Activated naive CD4-positive, alpha-beta T cell treated with anti-CD3 and anti-CD28 coated beads, Interleukin-2, amount 50 U/mL, for 24 hours (primary cell): ENCODE measurements around the gene EXOC6.

Experiments
- H3K27ac Mint-ChIP-seq: one replicate; pipeline ENCODE4 v1.8.0; 2021; ENCODE audit warnings: mild to moderate bottlenecking, mixed read lengths
- H3K27me3 Mint-ChIP-seq: one replicate; pipeline ENCODE4 v1.8.0; 2021; ENCODE audit warnings: mixed read lengths
- H3K36me3 Mint-ChIP-seq: one replicate; pipeline ENCODE4 v1.8.0; 2021; ENCODE audit warnings: mixed read lengths
- H3K4me1 Mint-ChIP-seq: one replicate; pipeline ENCODE4 v1.8.0; 2021; ENCODE audit warnings: mixed read lengths
- H3K4me3 Mint-ChIP-seq: one replicate; pipeline ENCODE4 v1.8.0; 2021; ENCODE audit warnings: mild to moderate bottlenecking, mixed read lengths
- H3K9me3 Mint-ChIP-seq: one replicate; pipeline ENCODE4 v1.8.0; 2021; ENCODE audit warnings: mixed read lengths

Gene EXOC6

GRCh38 chr10:92990615-92991014 lies 142.3 kb downstream of the EXOC6 start:
- H3K27ac Mint-ChIP-seq = peak overlapping the region; percentile 30
- no peaks in the 10 kb centered on the region for H3K9me3 Mint-ChIP-seq
- no peaks in the 10 kb centered on the region for H3K27me3 Mint-ChIP-seq
- peaks cover under 1% of the 10 kb centered on the region for H3K36me3 Mint-ChIP-seq
- H3K4me1 Mint-ChIP-seq = peaks cover 28% of the 10 kb centered on the region
- no peak overlapping the region for H3K4me3 Mint-ChIP-seq

DNA sequence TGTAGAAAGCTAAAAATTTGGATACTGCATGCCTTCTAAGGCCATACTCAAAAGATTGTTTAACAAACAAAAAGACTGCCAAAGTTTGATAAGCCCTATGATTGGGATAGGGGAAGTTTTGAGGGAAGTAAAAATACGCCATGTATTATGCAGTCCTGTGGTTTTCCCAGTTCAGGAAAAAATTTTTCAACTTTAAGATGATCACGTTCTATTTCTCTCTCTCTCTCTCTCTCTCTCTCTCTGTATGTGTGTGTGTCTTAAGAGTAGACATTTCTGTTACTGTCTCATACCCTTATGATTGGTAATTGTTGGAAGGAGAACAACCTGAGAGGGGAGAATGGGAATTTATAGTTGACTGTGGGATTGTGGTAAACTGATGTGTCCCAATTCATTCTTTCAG lies 143.2 kb downstream of the EXOC6 start:
- H3K9me3 Mint-ChIP-seq = no peaks in the 10 kb centered on the region
- H3K4me3 Mint-ChIP-seq = no peak overlapping the region
- no peaks in the 10 kb centered on the region for H3K36me3 Mint-ChIP-seq
- H3K4me1 Mint-ChIP-seq = peaks cover 28% of the 10 kb centered on the region
- H3K27ac Mint-ChIP-seq = no peak overlapping the region
- no peaks in the 10 kb centered on the region for H3K27me3 Mint-ChIP-seq

DNA sequence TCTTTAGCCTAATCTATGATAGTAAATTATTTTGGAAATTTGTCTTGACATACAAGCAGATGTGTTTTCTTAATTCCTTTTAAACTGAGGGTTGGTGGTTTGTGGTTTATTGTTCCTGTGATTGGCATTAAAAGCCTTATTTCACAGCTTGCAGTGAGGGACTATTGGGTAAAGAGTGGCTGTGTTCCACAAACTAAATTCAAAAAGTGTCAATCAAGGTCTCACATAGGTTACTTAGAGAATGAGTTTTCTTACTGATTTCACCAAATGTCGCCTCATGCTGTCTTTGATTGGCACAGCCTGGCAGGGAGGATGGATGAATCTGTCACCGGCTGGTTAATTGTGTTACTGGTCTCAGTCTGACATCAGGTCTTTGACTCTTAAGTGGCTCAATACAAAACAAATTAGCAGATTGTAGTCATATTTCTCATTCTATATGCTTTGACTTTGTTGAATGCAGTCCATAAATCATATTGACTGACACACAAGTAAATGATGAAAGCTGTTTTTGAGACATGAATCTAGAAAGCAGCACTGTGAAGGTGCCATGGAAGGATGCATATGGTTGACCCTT lies 145.5 kb downstream of the EXOC6 start:
- no peaks in the 10 kb centered on the region for H3K9me3 Mint-ChIP-seq
- no peak overlapping the region for H3K27ac Mint-ChIP-seq
- no peaks in the 10 kb centered on the region for H3K36me3 Mint-ChIP-seq
- H3K27me3 Mint-ChIP-seq = no peaks in the 10 kb centered on the region
- H3K4me3 Mint-ChIP-seq = no peak overlapping the region
- H3K4me1 Mint-ChIP-seq = peaks cover 28% of the 10 kb centered on the region

DNA sequence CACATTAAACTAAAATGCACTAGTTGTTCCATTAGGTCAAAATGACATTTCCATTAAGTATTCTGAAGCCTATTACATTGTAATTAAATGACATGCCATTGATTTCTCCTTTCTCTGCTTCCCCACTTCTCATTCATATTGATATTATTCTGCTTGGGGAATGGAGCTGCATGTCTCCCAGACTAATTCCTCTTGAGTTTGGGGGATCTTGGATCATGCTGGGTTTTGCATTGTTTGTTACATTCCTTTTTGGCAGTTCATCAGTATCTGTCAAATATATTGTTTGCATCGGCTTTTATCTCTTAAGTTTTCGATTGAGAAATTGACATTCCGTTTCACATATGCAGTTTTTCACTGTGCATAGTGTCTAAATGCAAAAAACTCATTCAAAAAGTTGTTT lies 147.2 kb downstream of the EXOC6 start:
- no peaks in the 10 kb centered on the region for H3K36me3 Mint-ChIP-seq

GRCh38 chr10:92997620-92998019 lies 149.3 kb downstream of the EXOC6 start:
- Mint-ChIP-seq H3K27me3 (no peaks in the 10 kb centered on the region), H3K36me3 (no peaks in the 10 kb centered on the region), H3K4me1 (peaks cover 11% of the 10 kb centered on the region), H3K4me3 (no peak overlapping the region), H3K27ac (no peak overlapping the region), H3K9me3 (no peaks in the 10 kb centered on the region)

More for the DNA sequence above, 147.2 kb downstream of the EXOC6 start:
- no peak overlapping the region for H3K27ac Mint-ChIP-seq
- H3K9me3 Mint-ChIP-seq = no peaks in the 10 kb centered on the region
- no peak overlapping the region for H3K4me3 Mint-ChIP-seq
- H3K4me1 Mint-ChIP-seq = peaks cover 25% of the 10 kb centered on the region
- no peaks in the 10 kb centered on the region for H3K27me3 Mint-ChIP-seq

DNA sequence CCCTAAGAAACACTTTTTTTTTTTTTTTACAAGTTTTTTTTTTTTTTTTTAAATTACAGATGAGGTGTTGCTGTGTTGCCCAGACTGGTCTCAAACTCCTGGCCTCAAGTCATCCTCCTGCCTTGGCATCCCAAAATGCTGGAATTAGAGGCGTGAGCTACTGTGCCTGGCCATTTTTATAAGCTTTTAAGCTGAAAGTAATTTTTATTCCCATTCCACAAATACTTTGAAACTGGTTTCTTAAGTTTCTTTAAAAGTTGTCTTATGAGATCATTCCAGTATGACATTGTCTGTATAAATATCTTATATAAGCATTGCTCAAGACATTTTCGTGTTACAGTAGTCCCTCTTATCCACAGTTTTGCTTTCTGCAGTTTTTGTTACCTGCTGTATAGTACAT lies 150.9 kb downstream of the EXOC6 start:
- H3K9me3 Mint-ChIP-seq = no peaks in the 10 kb centered on the region
- H3K4me3 Mint-ChIP-seq = no peak overlapping the region
- H3K4me1 Mint-ChIP-seq = no peaks in the 10 kb centered on the region
- H3K27ac Mint-ChIP-seq = no peak overlapping the region
- H3K36me3 Mint-ChIP-seq = peaks cover 4% of the 10 kb centered on the region
- H3K27me3 Mint-ChIP-seq = no peaks in the 10 kb centered on the region

- no peaks in the 10 kb centered on the region for H3K9me3 Mint-ChIP-seq
- H3K27me3 Mint-ChIP-seq = no peaks in the 10 kb centered on the region
- H3K27ac Mint-ChIP-seq = no peak overlapping the region
- no peaks in the 10 kb centered on the region for H3K4me1 Mint-ChIP-seq
- peaks cover 6% of the 10 kb centered on the region for H3K36me3 Mint-ChIP-seq
- no peak overlapping the region for H3K4me3 Mint-ChIP-seq
Measured at GRCh38 chr10:93006435-93007039, 158.2 kb downstream of the EXOC6 start.

GRCh38 chr10:93015722-93016121 lies 167.4 kb downstream of the EXOC6 start:
- Mint-ChIP-seq H3K27ac (no peak overlapping the region), H3K36me3 (peaks cover 12% of the 10 kb centered on the region), H3K4me3 (no peak overlapping the region), H3K4me1 (no peaks in the 10 kb centered on the region), H3K9me3 (no peaks in the 10 kb centered on the region), H3K27me3 (no peaks in the 10 kb centered on the region)

DNA sequence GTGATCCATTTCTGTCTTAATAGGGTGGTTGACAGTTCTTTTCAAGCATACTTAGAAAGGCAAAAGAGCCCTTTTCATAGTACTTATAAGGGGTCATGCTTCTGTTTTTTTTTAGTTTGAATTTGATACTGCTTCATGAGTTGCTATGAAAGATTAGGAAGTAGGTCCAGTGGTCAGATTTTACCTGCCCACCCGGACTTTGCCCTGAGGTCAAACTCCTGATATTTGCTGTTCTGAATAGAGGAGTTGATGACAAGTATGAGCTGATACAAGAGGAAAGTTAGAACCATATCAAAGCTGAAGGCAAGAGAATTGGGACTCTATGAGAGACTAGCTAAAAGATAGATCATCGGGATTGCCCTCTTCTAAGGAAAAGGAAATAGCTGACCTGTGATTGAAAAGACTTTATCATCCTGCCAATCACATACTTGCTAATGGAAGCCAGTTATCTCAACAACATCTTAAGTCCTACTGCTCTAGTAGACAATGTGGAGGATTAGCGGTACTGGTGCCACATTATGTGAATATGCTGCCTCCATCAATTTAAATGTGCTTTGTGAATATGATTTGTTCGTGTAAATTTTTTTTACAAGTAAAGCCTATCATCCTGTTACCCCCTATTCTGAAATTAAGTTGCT lies 174.8 kb downstream of the EXOC6 start:
- Mint-ChIP-seq H3K36me3 (peaks cover 12% of the 10 kb centered on the region), H3K9me3 (no peaks in the 10 kb centered on the region), H3K27me3 (no peaks in the 10 kb centered on the region), H3K27ac (no peak overlapping the region), H3K4me1 (no peaks in the 10 kb centered on the region), H3K4me3 (no peak overlapping the region)

DNA sequence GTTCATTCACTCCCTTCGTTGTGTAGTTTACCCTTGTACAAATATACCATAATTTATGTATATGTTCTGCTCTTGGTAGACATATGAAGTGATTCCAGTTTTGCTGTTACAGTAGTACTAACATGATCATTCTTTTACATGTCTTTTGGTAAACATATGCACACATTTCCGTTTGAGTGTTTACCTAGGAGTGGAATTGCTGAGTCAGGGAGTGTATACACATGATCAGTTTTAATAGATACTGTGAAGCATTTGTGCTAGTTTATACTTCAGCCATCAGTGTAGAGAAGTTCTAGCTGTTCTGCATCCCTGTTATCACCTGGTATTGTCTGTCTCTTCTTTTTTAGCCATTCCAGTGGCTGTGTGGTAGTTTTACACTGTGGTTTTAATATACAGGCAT lies 177.8 kb downstream of the EXOC6 start:
- Mint-ChIP-seq H3K27ac (no peak overlapping the region), H3K9me3 (no peaks in the 10 kb centered on the region), H3K4me3 (no peak overlapping the region), H3K4me1 (no peaks in the 10 kb centered on the region), H3K27me3 (no peaks in the 10 kb centered on the region), H3K36me3 (peaks cover 10% of the 10 kb centered on the region)

DNA sequence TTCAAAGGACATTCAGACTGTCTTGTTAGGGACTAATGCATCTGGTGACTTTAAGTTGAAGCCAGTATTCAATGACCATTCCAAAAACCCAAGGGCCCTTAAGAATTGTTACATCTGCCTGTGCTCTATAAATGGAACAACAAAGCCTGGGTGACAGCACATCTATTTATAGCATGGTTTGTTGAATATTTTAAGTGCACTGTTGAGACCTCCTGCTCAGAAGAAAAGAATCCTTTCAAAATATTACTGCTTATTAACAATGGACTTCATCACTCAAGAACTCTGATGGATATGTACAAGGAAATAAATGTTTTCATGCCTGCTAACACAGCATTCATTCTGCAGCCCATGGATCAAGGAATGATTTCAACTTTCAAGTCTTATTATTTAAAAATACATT lies 179.2 kb downstream of the EXOC6 start:
- Mint-ChIP-seq H3K27ac (no peak overlapping the region), H3K4me1 (no peaks in the 10 kb centered on the region), H3K9me3 (no peaks in the 10 kb centered on the region), H3K4me3 (no peak overlapping the region), H3K27me3 (no peaks in the 10 kb centered on the region), H3K36me3 (peaks cover 10% of the 10 kb centered on the region)

DNA sequence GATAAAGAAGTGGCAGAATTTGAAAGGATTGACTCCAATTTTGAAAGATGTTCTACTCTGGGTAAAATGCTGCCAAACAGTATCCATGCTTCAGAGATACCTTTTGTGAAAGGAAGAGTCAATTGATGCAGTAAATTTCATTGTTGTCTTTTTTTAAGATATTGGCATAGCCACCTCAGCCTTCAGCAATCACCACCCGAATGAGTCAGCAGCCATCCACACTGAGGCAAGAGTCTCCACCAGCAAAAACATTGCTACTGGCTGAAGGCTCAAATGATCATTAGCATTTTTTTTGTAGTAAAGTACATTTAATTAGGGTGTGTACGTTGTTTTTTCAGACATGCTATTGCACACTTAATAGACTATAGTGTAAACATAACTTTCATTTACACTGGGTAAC lies 180.6 kb downstream of the EXOC6 start:
- Mint-ChIP-seq H3K9me3 (no peaks in the 10 kb centered on the region), H3K27me3 (no peaks in the 10 kb centered on the region), H3K4me3 (no peak overlapping the region), H3K36me3 (peaks cover 9% of the 10 kb centered on the region), H3K27ac (no peak overlapping the region), H3K4me1 (no peaks in the 10 kb centered on the region)

DNA sequence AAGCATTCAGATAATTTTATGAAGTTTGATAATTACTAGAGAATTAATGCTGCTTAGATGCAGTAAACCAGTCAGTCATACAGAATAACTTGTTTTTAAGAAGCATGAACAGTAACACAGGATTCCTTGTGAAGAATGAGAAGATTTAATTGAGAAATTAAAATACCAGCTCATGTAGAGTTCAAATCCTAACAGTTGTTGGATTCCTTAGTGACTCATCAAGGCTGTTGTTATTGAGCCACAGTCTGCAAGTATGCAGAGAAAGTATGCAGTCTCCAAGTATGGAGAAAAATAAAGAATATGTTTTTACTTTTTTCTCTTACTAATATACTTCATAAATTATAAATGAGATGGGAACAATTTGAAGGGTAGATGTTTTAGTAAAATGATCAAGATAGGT lies 182.1 kb downstream of the EXOC6 start:
- Mint-ChIP-seq H3K4me1 (no peaks in the 10 kb centered on the region), H3K27me3 (no peaks in the 10 kb centered on the region), H3K9me3 (no peaks in the 10 kb centered on the region), H3K27ac (no peak overlapping the region), H3K36me3 (peaks cover 6% of the 10 kb centered on the region), H3K4me3 (no peak overlapping the region)

- peaks cover 1% of the 10 kb centered on the region for H3K36me3 Mint-ChIP-seq
- no peaks in the 10 kb centered on the region for H3K4me1 Mint-ChIP-seq
- H3K27me3 Mint-ChIP-seq = no peaks in the 10 kb centered on the region
- H3K27ac Mint-ChIP-seq = no peak overlapping the region
- no peak overlapping the region for H3K4me3 Mint-ChIP-seq
- no peaks in the 10 kb centered on the region for H3K9me3 Mint-ChIP-seq
Measured at GRCh38 chr10:93032105-93032808, 183.9 kb downstream of the EXOC6 start.

DNA sequence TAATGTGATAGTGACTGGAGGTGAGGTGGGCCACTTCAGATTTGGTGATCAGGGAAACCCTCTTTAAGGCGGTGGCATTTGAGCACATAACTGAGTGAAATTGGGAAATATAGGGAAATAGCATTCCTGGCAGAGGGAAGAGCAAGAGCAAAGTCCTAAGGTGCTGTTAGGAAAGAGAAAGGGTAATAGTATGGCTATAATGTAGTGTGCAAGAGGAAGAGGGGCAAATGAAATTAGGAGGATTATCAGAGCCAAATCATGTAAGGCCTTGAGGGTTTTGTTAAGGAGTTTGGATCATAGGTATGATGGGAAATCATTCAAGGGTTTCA lies 184.5 kb downstream of the EXOC6 start:
- Mint-ChIP-seq H3K9me3 (no peaks in the 10 kb centered on the region), H3K4me3 (no peak overlapping the region), H3K27me3 (no peaks in the 10 kb centered on the region), H3K27ac (no peak overlapping the region), H3K36me3 (peaks cover 1% of the 10 kb centered on the region), H3K4me1 (no peaks in the 10 kb centered on the region)

DNA sequence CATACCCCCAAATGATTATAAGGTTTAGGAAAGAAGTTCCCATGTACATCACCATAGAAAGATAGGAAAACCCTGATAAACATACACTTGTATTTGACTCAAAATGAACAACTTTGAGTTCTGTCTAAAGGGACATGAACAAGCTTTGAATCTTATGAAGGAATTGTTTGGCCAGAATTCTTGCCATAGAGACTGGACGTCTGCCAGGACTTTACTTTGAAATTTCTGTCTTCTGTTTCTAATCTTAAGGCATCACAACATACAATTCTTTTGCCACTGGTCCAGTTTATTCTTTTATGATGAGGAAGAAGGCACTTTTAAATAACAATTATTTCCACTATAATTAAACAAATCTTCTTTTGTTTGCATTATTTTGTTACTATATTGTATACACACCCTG lies 186.1 kb downstream of the EXOC6 start:
- no peak overlapping the region for H3K4me3 Mint-ChIP-seq
- no peak overlapping the region for H3K27ac Mint-ChIP-seq
- no peaks in the 10 kb centered on the region for H3K9me3 Mint-ChIP-seq
- no peaks in the 10 kb centered on the region for H3K27me3 Mint-ChIP-seq
- H3K36me3 Mint-ChIP-seq = peaks cover 1% of the 10 kb centered on the region
- no peaks in the 10 kb centered on the region for H3K4me1 Mint-ChIP-seq
